ENCODE measurements around the gene LDB1. TPM values are rescaled to one million over a fixed set of nuclear protein-coding genes. Genes with fewer than 3 reads are reported as not detected.

Gene LDB1
- total and polyA plus RNA-seq, 10 of the 15 experiments (the other 5 are each of a cell fraction or from before 2014, with no cell fraction given) = 1.7 to 71.5 (median 36.9) TPM

DNA sequence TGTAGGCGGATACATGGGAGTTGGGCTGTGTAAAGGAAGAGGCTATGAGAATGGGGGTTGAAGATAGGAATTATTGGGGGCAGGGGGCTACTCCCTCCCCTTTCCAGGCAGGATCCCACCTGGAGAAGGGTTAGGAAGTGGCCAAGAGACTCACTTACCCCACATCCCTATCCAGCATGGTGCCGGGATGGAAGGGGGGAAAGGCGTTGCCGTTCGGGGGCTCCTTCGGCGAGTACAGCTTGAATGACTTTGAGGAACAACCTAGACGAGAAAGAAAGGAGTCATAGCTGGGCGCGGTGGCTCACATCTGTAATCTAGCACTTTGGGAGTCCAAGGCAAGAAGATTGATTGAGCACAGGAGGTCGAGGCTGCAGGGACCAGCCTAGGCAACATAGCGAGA is 8.9 kb downstream of the LDB1 start:
- H3K9ac ChIP-seq (ENCODE audit: control insufficient read depth, insufficient read depth, low read length) = no peak overlapping the region
- no peak overlapping the region for H2AFZ ChIP-seq (ENCODE audit: control insufficient read depth, low read depth, low read length)
- no peak overlapping the region for H3K4me3 ChIP-seq
- no peaks in the 10 kb centered on the region for H3K27me3 ChIP-seq (replicated peaks in 1 of 2; ENCODE audit: control insufficient read depth in 2 of 2, insufficient read depth in 2 of 2, low read length in 1 of 2)
- WGBS (ENCODE audit: insufficient coverage, insufficient replicate concordance, low lambda C conversion rate, missing lambda C conversion rate) = 96% methylated on average over 12 of the region's 12 CpGs
- POLR2A ChIA-PET = no interaction called here
- SMC1A ChIA-PET (ENCODE audit: uncharacterized antibody, unreplicated experiment) = interaction anchor here (1.4 to 1.6 kb wide), 2 partner anchors 11 to 37 kb away, joined by 4 read pairs; no protein-coding TSS in a partner anchor
- FAIRE-seq = no peak
- peaks cover 18% of the 10 kb centered on the region for H3K4me1 ChIP-seq (ENCODE audit: control insufficient read depth, insufficient read depth, low read length)
- H3K4me2 ChIP-seq (ENCODE audit: control insufficient read depth, insufficient read depth) = no peak overlapping the region
- CTCF ChIA-PET = interaction anchor here (0.6 to 1.4 kb wide), 4 partner anchors 11 to 483 kb away, joined by 3 to 5 read pairs (median 4); no protein-coding TSS in a partner anchor
- ATAC-seq = no peak
- intact Hi-C loops (cut with micrococcal nuclease; ENCODE audit: unreplicated experiment) (no loop called here), in situ Hi-C loops (cut with MboI) (no loop called here)
- BruUV-seq (replicated peaks) = no TSS peak
- RAD21 ChIA-PET (ENCODE audit: unreplicated experiment) = interaction anchor here (0.9 kb wide), 1 partner anchor 472 kb away, joined by 3 read pairs; no protein-coding TSS in a partner anchor
- H3K36me3 ChIP-seq (ENCODE audit: control insufficient read depth in 2 of 2, insufficient read depth in 2 of 2, low read length in 1 of 2) = peaks cover 21 to 35% of the 10 kb centered on the region in 2 experiments
- H3K9me3 ChIP-seq (replicated peaks; ENCODE audit: control insufficient read depth, insufficient read depth, low read length) = no peaks in the 10 kb centered on the region
- no peak for TF ChIP-seq LARP7 (IDR thresholded peaks at IDR 0.05)
- TF ChIP-seq, protein P1, sequence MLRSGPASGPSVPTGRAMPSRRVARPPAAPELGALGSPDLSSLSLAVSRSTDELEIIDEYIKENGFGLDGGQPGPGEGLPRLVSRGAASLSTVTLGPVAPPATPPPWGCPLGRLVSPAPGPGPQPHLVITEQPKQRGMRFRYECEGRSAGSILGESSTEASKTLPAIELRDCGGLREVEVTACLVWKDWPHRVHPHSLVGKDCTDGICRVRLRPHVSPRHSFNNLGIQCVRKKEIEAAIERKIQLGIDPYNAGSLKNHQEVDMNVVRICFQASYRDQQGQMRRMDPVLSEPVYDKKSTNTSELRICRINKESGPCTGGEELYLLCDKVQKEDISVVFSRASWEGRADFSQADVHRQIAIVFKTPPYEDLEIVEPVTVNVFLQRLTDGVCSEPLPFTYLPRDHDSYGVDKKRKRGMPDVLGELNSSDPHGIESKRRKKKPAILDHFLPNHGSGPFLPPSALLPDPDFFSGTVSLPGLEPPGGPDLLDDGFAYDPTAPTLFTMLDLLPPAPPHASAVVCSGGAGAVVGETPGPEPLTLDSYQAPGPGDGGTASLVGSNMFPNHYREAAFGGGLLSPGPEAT (IDR thresholded peaks at IDR 0.05; ENCODE audit: low read depth) = no peak
- TF ChIP-seq, protein P2, sequence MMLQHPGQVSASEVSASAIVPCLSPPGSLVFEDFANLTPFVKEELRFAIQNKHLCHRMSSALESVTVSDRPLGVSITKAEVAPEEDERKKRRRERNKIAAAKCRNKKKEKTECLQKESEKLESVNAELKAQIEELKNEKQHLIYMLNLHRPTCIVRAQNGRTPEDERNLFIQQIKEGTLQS (IDR thresholded peaks at IDR 0.05; ENCODE audit: borderline replicate concordance, extremely low read depth, low read depth, low read length) = no peak
- no peak for TF ChIP-seq PAX5 (IDR thresholded peaks at IDR 0.05; ENCODE audit: borderline replicate concordance, low read depth, low read length)
- no peak for TF ChIP-seq SIN3A (IDR thresholded peaks at IDR 0.05; ENCODE audit: low read depth, low read length)
- TF ChIP-seq, protein P3, sequence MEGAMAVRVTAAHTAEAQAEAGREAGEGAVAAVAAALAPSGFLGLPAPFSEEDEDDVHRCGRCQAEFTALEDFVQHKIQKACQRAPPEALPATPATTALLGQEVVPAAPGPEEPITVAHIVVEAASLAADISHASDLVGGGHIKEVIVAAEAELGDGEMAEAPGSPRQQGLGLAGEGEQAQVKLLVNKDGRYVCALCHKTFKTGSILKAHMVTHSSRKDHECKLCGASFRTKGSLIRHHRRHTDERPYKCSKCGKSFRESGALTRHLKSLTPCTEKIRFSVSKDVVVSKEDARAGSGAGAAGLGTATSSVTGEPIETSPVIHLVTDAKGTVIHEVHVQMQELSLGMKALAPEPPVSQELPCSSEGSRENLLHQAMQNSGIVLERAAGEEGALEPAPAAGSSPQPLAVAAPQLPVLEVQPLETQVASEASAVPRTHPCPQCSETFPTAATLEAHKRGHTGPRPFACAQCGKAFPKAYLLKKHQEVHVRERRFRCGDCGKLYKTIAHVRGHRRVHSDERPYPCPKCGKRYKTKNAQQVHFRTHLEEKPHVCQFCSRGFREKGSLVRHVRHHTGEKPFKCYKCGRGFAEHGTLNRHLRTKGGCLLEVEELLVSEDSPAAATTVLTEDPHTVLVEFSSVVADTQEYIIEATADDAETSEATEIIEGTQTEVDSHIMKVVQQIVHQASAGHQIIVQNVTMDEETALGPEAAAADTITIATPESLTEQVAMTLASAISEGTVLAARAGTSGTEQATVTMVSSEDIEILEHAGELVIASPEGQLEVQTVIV (IDR thresholded peaks at IDR 0.05; ENCODE audit: borderline replicate concordance, partially characterized antibody) = no peak
- TF ChIP-seq PML (IDR thresholded peaks at IDR 0.05; ENCODE audit: low read length) = no peak
- no peak overlapping the region for H3K27ac ChIP-seq (ENCODE audit: control insufficient read depth, insufficient read depth)
- DNase-seq (ENCODE audit: low read depth, low spot score) = no peak
- peaks cover 42% of the 10 kb centered on the region for H3K79me2 ChIP-seq (ENCODE audit: control insufficient read depth, insufficient read depth, low read length)
- H4K20me1 ChIP-seq (ENCODE audit: control insufficient read depth, insufficient read depth) = no peaks in the 10 kb centered on the region

Measured in GM12878 (cell line).